ENCODE data around the gene ZNF691. TPM values are rescaled to one million over a fixed set of nuclear protein-coding genes. Genes with fewer than 3 reads are reported as not detected.
"Not testable (repeated sequence)": the region's sequence is repeated elsewhere in the genome, so short reads cannot be mapped to it uniquely, and the experiment has no call there.

The ZNF691 gene
- total RNA-seq, 4 donors from 2014 or later, result 2.0 to 9.2 (median 5.5) TPM

GRCh38 chr1:42886800-42887199 is 40.4 kb downstream of the ZNF691 start:
- 54 to 79% methylated on average over 13 to 17 of the region's 21 CpGs for WGBS, 2 donors
- no peaks in the 10 kb centered on the region for H3K9me3 ChIP-seq
- no peaks in the 10 kb centered on the region for H3K36me3 ChIP-seq
- intact Hi-C loops (cut with DNase I), result no loop called here
- DNase-seq, result no peak
- H3K4me3 ChIP-seq, result no peak overlapping the region
- peaks cover 0 to 8% (median 0%) of the 10 kb centered on the region in 4 donors for H3K27me3 ChIP-seq
- no peak overlapping the region for H3K27ac ChIP-seq
- TF ChIP-seq CTCF (IDR thresholded peaks at IDR 0.05), result no peak
- TF ChIP-seq POLR2A (IDR thresholded peaks at IDR 0.05), result no peak
- no peaks in the 10 kb centered on the region for H3K4me1 ChIP-seq

GRCh38 chr1:42887366-42887765 is 41.0 kb downstream of the ZNF691 start:
- intact Hi-C loops (cut with DNase I), result no loop called here
- no peak for TF ChIP-seq CTCF (IDR thresholded peaks at IDR 0.05)
- no peak for TF ChIP-seq POLR2A (IDR thresholded peaks at IDR 0.05)

GRCh38 chr1:42888013-42888633 is 41.7 kb downstream of the ZNF691 start:
- H3K4me1 ChIP-seq, result no peaks in the 10 kb centered on the region
- no peaks in the 10 kb centered on the region for H3K9me3 ChIP-seq
- intact Hi-C loops (cut with DNase I), result no loop called here
- peaks cover 0 to 8% (median 0%) of the 10 kb centered on the region in 4 donors for H3K27me3 ChIP-seq
- TF ChIP-seq CTCF (IDR thresholded peaks at IDR 0.05) (no peak), POLR2A (IDR thresholded peaks at IDR 0.05) (no peak)
- H3K36me3 ChIP-seq, result no peaks in the 10 kb centered on the region
- 60 to 90% methylated on average over 1 to 15 of the region's 31 CpGs for WGBS, 2 donors
- no peak overlapping the region for H3K4me3 ChIP-seq
- no peak overlapping the region for H3K27ac ChIP-seq
- no peak for DNase-seq

More at GRCh38 chr1:42887366-42887765, 41.0 kb downstream of the ZNF691 start:
- WGBS, 2 donors, result 92 to 95% methylated on average over 4 to 6 of the region's 20 CpGs
- DNase-seq, result no peak
- no peaks in the 10 kb centered on the region for H3K9me3 ChIP-seq
- H3K27ac ChIP-seq, result no peak overlapping the region
- H3K4me3 ChIP-seq, result no peak overlapping the region
- no peaks in the 10 kb centered on the region for H3K36me3 ChIP-seq
- no peaks in the 10 kb centered on the region for H3K4me1 ChIP-seq
- peaks cover 0 to 8% (median 0%) of the 10 kb centered on the region in 4 donors for H3K27me3 ChIP-seq

- 94 to 96% methylated on average over 2 to 3 of the region's 4 CpGs for WGBS, 2 donors
- Histone ChIP-seq H3K4me1 (no peaks in the 10 kb centered on the region), H3K4me3 (no peak overlapping the region), H3K9me3 (no peaks in the 10 kb centered on the region), H3K36me3 (no peaks in the 10 kb centered on the region), H3K27ac (no peak overlapping the region), H3K27me3 (peaks cover 0 to 8% (median 0%) of the 10 kb centered on the region in 4 donors)
- intact Hi-C loops (cut with DNase I), result no loop called here
- no peak for DNase-seq
- TF ChIP-seq POLR2A (IDR thresholded peaks at IDR 0.05), result no peak
- TF ChIP-seq CTCF (IDR thresholded peaks at IDR 0.05), result no peak
Observed at GRCh38 chr1:42889264-42889663, 42.9 kb downstream of the ZNF691 start.

- no peak for DNase-seq
- TF ChIP-seq POLR2A (IDR thresholded peaks at IDR 0.05), result no peak
- H3K4me1 ChIP-seq, result no peaks in the 10 kb centered on the region
- no peak overlapping the region for H3K4me3 ChIP-seq
- intact Hi-C loops (cut with DNase I), result no loop called here
- H3K36me3 ChIP-seq, result no peaks in the 10 kb centered on the region
- WGBS, 2 donors, result 64 to 69% methylated on average over 4 to 5 of the region's 5 CpGs
- H3K9me3 ChIP-seq, result no peaks in the 10 kb centered on the region
- H3K27me3 ChIP-seq, result peaks cover 0 to 3% (median 0%) of the 10 kb centered on the region in 4 donors
- H3K27ac ChIP-seq, result no peak overlapping the region
Observed at GRCh38 chr1:42891465-42892138, 45.2 kb downstream of the ZNF691 start.

GRCh38 chr1:42899960-42900359 is 53.5 kb downstream of the ZNF691 start:
- H3K27me3 ChIP-seq; H3K4me1 ChIP-seq; intact Hi-C loops (cut with DNase I); H3K27ac ChIP-seq; DNase-seq; H3K9me3 ChIP-seq; H3K36me3 ChIP-seq; H3K4me3 ChIP-seq: not testable (repeated sequence)
- 91% methylated on average over 4 of the region's 4 CpGs; no CpG with 5 or more reads in 1 of the 2 donors for WGBS, 2 donors

All from esophagus squamous epithelium (tissue), 5 donors.